Hematopoietic multipotent progenitor cell treated with erythropoietin and hydrocortisone succinate and interleukin-3 and kit ligand, for 17 days (in vitro differentiated cells): ENCODE data around the gene HNF1B.
"Not testable (repeated sequence)": the region's sequence is repeated elsewhere in the genome, so short reads cannot be mapped to it uniquely, and the experiment has no call there.

Experiments
- DNase-seq: peaks from one replicate; pipeline ENCODE4 v3.0.0-alpha.2; 2015; ENCODE audit warnings: low spot score

HNF1B gene, protein sequence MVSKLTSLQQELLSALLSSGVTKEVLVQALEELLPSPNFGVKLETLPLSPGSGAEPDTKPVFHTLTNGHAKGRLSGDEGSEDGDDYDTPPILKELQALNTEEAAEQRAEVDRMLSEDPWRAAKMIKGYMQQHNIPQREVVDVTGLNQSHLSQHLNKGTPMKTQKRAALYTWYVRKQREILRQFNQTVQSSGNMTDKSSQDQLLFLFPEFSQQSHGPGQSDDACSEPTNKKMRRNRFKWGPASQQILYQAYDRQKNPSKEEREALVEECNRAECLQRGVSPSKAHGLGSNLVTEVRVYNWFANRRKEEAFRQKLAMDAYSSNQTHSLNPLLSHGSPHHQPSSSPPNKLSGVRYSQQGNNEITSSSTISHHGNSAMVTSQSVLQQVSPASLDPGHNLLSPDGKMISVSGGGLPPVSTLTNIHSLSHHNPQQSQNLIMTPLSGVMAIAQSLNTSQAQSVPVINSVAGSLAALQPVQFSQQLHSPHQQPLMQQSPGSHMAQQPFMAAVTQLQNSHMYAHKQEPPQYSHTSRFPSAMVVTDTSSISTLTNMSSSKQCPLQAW

DNA sequence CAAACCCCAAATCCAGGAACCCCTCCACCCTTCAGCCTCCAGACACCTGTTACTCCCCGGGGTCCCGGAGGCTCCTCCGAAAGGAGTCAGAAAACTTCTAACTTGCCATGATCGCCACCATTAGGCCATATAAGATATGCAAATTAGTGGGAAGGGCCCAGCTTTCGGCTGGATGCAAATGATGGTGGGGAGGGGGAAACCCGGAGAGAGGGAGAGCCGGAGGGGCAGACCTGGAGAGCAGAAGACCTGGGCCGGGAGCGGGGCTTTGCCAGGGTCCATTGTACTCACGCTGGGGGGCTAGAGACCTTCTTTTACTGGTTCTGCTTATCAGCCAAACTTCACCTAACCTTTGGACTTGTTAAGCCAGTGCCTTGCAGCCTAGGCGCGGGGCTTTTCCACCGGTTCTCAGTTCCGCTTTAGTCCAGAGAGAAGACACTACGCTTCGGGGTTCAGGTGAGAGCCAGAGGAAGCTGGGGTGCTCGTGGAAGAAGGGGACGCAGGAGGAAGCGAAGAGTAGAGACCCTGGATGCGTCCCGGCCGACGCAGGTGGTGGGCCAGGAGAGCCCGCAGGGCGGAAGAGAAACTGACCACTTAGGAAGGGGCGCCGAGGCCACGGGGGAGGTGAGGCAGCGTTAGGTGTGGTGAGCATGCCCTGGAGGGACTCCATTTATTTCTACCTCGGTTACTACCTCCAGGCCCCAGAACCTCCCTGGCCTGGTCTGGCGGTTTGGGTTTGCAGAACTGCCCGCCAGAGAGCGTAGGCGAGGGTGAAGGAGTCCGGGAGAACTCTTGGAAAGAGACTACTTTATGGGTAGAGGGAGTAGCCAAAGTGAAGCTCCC, at the start of gene HNF1B:
Gene HNF1B (minus strand): TSS at position 99 of the 840 bp plus-strand sequence. CDS start 175 bp downstream, outside the sequence.
- no peak for DNase-seq

GRCh38 chr17:37792787-37793186, 47.9 kb upstream of the HNF1B start:
- no peak for DNase-seq

GRCh38 chr17:37791447-37792399, 46.9 kb upstream of the HNF1B start:
- DNase-seq, result peak; percentile 66

DNA sequence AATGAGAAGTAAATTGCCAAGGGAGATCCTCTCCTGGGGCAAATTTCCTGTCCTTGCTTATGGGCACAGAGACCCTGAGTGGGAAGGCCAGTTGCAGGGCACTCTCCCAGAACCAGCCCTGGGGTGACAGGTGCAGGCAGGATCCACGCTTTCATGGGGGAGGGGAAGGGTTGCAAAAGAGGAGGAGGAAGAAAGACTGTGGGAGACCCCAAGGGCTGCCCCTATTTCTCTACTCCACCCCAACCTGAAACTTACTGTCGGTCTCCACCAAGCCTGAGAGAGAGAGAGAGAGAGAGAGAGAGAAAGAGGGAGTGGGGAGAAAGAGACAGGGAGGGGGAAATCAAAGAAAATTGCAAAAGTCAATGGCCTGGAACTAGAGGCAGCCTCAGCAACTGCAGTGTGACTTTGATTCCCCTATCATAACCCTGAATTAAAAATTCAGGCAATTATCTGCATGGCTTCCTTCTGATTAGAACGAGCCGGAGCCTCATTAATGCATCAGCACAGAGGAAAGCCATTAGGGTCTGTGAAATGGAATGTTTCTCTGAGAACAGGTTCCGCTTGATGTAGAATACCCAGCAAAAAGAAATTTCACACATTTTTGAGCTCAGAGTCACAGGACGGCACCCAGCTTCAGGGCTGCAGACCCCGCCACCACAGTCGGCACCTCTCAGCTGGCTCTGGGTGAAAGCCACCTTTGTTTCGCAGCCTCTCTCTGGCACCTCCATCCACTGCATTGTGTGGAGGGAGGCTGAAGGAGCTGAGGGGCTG, 45.1 kb upstream of the HNF1B start:
- no peak for DNase-seq

DNA sequence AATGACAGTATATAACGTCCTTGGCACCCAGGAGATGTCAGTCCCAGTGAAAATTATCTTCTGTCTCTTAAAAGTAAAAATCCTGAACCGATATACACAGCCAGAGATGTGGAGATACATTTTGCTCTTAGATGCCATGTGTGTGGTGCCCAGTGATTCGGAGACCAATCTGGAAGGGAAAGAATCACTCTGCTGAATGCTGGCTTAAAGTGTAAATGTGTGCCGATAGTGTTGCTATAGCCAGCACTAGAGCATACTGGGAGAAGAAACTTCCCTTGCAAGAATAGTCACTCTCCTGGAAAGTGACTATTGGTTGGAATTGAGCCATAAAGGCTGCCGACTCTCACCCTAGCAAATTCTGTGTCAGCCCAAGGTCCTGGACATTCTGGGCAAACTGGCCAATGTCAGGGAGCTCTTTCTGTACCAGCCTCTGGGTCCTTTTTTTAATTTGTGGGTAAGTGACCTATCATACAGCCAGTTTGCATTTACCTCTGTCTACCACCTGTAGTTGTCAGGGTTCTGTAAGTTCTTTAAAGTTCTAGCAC, 44.2 kb upstream of the HNF1B start:
- DNase-seq, result no peak

- DNase-seq, result no peak
These were observed 43.7 kb upstream of the HNF1B start for GRCh38 chr17:37788526-37788925.

- no peak for DNase-seq
These were observed 42.3 kb upstream of the HNF1B start for GRCh38 chr17:37787055-37787757.

DNA sequence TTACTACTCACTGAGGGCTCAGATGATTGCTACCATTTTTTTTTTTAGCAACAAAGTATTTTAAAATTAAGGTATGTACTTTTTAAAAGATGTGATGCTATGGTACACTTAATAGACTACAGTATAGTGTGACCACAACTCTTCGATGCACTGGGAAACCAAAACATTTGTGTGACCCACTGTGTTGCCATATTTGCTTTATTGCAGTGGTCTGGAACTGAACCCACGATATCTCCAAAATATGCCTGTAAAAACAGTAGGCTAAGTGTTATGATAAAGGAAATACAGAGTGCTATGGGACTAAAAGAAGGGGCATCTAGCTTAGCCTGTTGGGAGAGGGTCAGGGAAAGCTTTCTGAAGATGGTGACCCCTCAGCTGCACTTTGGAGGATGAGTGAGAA, 41.6 kb upstream of the HNF1B start:
- no peak for DNase-seq

DNA sequence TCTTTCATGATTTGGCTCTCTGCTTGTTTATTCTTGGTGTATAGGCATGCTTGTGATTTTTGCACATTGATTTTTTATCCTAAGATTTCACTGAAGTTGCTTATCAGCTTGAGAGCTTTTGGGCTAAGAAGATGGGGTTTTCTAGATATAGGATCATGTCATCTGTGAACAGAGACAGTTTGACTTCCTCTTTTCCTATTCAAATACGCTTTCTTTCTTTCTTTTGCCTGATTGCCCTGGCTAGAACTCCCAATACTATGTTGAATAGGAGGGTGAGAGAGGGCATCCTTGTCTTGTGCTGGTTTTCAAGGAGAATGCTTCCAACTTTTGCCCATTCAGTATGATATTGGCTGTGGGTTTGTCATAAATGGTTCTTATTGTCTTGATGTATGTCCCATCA, 37.6 kb upstream of the HNF1B start:
- DNase-seq, result not testable (repeated sequence)

DNA sequence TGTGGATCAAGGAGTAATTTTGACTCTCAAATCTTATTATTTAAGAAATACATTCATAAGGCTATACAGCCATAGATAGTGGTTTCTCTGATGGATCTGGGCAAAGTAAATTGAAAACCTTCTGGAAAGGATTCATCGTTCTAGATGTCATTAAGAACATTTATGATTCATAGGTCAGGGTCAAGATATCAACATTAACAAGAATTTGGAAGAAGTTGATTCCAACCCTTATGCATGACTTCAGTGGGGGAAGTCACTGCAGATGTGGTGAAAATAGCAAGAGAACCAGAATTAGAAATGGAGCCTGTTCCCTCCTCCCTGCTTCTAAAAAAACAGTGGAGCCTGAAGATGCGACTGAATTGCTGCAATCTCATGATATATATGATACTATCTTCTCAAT, 36.6 kb upstream of the HNF1B start:
- DNase-seq, result no peak

DNA sequence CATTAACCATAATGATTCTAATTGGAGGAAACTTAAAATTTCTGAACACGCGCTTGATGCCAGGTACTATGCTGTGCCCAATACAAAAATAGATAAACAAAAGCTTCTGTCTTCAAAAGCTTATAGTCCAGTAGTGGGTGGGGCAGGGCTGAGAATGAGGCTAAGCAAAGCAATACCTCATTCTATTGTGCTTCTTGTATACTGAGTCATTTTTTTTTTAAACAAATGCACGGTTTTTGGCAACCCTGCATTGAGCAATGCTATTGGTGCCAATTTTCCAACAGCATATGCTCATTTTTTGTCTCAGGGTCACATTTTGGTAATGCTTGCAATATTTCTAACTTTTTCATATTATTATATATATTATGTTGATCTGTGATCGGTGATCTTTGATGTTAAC, 34.7 kb upstream of the HNF1B start:
- DNase-seq, result no peak

DNA sequence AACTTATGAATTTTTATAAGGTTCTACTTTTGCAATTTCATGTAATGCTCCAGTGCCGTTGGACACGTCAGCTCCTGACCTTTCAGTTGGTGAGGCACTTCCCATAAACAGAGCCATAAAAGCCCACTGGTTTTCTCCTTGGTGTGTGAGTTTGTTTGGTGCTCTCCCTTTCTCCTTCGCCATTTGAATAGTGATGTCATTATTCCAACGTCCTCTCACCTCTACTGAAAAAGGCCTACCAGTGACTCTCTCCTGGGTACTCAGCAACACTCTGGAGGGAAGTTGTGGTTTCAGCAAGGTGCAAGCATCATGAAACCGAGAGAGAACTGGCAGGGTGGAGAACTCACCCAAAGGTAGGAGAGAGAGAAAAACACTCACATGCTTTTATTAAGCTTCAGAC, 29.6 kb upstream of the HNF1B start:
- no peak for DNase-seq

DNA sequence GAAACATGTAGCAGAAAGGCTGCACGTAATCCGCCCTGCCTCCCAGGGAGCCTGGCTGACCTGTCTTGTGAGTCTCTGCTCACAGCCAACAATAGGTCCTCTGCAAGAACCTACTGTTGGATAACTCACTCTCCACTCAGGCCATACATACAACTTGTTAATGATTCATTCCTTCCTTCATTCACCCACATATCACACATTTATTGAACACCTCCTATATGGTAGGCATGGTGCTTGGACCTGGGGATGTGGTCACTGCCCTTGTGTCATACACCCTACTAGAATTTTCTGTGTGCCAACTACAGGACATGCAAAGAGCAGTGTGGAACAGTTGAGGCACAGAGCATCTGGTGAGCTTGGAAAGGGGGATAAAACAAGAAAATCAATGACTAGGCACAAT, 28.1 kb upstream of the HNF1B start:
- DNase-seq, result no peak

DNA sequence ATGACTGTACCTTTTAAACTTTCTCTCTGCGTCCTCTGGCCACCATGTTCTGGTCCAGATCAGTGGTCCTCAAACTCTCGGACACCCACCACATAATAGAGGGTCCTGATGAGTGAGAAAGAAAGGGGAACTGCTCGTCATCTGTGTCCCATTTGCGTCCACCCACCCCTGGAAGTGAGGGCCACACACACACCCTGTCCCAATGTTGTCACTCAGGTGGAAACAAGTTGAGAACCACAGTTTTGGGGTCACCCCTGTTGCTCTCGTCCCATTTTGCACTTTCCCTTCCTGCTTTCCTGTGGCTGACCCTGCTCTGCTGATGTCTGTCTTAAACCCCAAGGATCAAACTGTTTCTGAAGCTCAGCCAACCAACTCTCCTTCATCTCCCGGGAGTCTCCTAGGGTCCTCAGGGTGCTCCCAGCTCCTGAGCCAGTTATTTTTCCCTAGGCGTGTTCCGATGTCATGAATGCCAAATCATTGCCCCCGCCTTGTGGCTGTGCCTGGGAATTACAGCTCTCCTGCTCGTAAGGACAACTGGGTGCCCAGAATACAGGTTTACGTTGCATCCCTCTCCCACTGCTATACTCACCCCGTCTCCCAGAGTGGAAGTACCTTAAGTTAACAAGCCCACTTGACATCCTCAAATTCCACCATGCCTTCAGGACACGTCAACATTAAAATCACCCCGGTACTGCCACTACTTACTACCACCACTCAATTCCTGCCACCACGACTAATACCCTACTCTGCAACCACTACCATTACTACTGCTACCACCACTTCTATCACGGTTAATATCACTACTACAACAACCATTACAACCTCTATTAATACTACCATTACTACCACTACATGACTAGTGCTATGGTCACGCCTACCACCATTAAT, 26.0 kb upstream of the HNF1B start:
- peak; percentile 26 for DNase-seq

GRCh38 chr17:37769050-37769449, 24.2 kb upstream of the HNF1B start:
- no peak for DNase-seq

- DNase-seq, result no peak
These were observed 23.6 kb upstream of the HNF1B start for GRCh38 chr17:37768438-37768837.

DNA sequence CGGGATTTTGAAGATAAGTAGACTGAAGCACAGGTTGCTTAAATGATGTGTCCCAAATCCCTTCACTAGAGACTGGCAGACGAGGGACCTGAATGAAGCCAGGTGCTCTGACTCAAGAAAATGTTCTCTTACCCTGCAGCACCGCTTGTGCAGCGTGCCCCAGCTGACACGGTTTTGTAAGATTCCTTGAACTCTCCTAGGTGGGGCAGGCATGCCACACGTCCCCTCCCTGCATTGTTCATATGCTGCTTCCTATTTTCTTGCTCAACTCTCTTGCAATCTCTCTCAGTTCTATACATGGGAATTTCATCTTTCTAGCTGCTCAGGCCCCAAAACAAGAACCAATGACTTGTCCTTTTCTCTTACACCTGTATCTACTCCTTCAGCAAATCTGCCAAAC, 22.1 kb upstream of the HNF1B start:
- no peak for DNase-seq

GRCh38 chr17:37764383-37764782, 19.5 kb upstream of the HNF1B start:
- no peak for DNase-seq

- no peak for DNase-seq
These were observed 17.8 kb upstream of the HNF1B start for GRCh38 chr17:37762666-37763065.
